Stimulated activated CD8-positive, alpha-beta memory T cell treated with anti-CD3 and anti-CD28 coated beads, Interleukin-7, amount 100 ng/mL, for 4 hours (primary cell): ENCODE data around the gene THBS1.

Experiments used
- DNase-seq, 2 donors: peaks; one replicate each; pipeline ENCODE4 v3.0.0-alpha.2; 2020; ENCODE audit warnings: low read depth in 2 of 2

Gene THBS1

DNA sequence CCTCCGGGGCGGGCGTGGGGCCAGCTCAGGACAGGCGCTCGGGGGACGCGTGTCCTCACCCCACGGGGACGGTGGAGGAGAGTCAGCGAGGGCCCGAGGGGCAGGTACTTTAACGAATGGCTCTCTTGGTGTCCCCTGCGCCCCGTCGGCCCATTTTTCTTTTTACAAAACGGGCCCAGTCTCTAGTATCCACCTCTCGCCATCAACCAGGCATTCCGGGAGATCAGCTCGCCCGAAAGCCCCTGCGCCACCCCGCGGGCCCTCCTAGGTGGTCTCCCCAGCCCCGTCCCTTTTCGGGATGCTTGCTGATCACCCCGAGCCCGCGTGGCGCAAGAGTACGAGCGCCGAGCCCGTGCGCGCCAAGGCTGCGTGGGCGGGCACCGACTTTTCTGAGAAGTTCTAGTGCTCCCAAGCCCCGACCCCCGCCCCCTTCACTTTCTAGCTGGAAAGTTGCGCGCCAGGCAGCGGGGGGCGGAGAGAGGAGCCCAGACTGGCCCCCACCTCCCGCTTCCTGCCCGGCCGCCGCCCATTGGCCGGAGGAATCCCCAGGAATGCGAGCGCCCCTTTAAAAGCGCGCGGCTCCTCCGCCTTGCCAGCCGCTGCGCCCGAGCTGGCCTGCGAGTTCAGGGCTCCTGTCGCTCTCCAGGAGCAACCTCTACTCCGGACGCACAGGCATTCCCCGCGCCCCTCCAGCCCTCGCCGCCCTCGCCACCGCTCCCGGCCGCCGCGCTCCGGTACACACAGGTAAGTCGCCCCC, at the start of gene THBS1:
Gene THBS1 (plus strand): TSS at position 595 of the 757 bp plus-strand sequence. CDS start 779 bp downstream, outside the sequence.
- peak; percentile 32 to 65 for DNase-seq

DNA sequence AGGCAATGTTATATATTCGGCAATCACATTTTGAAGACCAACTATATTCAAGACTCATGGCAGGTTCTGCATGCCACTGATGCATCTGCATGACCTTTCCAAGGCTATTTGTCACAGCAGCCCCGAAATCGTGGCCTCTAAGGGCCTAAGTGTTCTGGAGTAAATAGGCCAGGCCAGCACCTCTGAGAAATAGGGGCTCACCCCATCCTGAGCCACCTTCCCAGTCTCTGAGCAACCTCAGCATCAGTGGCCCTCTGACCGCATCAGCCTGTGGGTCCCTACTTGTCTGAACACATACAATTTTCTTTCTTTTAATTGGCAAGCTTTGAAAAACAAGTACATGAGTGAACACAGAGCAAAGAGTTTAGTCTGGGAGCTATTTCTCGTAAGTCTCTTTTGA, 45.9 kb upstream of the THBS1 start:
- no peak for DNase-seq

DNA sequence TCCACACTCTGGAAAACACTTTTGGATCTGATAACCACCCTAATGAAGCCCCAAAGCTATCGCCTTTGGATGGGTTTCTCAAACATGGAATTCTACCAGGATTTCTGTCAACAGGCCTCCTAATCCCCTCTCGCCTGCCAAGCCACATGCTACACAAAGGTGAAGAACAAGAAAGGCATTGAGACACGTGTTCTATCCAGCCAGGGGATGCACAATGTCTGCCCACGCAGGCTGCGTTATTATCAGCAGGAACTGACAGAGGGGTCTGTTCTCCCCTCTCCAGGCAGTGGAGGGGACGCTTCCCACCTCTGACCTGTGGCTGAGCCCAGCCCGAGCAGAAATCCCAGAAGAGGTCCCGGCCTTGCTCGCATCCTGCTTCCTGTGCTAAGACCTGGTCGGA, 45.4 kb upstream of the THBS1 start:
- no peak for DNase-seq

GRCh38 chr15:39538936-39539335, 41.9 kb upstream of the THBS1 start:
- no peak for DNase-seq

GRCh38 chr15:39539466-39539865, 41.4 kb upstream of the THBS1 start:
- DNase-seq: no peak

DNA sequence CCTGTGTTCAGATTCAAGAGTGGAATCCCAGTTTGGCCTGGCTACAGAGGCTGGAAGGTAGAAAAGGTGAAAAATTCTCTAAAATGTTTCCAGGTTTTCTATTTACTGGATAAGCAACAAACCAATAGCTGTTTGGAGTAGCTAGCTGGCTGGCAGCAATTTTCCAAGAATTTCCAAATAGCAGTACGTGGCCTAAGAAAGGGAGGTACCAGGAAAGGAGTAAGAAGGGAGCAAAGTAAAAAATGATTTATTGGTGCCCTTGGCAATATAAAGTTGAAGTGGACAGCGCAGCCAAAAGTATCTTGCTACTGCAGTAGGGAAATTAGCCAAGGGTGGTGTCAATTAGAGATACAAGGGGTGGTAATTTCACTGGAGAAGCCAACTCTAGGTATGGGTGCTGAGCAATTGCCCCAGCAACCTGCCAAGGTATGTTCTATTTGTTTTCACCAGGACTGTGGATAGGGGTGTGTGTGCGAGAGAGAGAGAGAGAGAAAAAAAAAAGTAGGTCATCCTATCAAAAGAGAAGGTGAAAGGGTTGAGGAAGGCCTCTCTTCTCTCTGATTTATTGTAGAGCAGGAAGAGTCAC, 40.8 kb upstream of the THBS1 start:
- no peak for DNase-seq

DNA sequence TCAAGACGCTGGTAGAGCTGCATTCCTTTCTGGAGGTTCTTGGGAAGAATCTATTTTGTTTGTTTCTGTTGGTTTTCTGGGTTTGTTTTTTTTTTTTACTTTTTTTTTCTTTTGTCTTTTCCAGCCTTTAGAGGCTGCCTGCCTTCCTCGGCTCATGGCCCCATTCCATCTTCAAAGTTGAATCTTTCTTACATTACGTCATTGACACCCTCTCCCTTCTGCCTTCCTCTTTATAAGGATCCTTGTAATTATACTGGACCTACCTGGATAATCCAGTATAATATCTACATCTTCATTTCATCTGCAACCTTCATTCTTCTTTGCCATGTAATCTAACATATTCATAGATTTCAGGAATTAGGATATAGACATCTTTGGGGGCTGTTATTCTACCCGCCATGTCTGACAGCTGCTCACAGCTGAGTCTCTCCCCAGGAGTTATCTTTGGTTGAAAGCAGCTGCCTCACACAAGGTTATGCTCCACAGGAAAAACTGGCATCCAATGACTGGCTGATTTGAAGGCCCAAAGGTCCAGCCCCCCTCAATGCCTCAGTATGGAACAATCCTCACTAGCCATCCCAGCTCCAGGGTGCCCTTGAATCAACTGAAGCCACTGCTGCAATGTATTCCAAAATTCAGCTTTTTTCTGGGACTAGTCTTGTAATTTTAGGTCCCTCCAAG, 38.4 kb upstream of the THBS1 start:
- no peak for DNase-seq

GRCh38 chr15:39543651-39544050, 37.2 kb upstream of the THBS1 start:
- DNase-seq: no peak

DNA sequence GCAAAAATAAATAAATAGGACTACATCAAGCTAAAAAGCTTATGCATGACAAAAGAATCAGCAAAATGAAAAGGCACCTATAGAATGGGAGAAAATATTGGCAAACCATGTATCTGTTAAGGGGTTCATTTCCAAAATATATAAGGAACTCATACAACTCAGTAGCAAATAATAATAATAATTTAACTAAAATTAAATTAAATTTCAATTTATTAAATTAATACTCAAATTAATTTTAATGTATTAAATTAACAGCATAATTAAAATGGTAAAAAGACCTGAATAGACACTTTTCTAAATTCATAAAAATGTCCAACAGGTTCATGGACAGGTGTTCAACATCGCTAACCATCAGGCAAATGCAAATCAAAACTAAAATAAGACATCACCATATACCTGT, 34.0 kb upstream of the THBS1 start:
- no peak for DNase-seq

- no peak for DNase-seq
Observed at GRCh38 chr15:39548561-39548960, 32.3 kb upstream of the THBS1 start.

DNA sequence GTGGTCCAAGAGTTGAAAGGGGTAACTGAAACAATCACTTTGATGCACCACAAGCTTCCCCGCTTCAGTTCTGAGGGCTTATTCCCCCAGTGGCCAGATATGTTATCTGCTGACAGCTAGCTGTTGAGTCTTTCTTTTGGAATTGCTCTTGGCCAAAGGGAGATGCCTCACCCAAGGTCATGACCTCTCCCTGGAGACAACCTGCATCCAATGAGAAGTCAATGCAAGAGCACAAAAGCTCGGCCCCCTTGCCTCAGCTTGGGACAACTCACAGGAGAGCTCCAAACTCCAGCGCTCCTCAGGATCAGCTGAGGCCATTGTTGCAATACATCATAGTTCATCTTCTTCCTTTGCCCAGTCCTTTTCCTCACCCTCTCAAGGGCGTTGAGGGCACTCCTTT, 31.0 kb upstream of the THBS1 start:
- no peak for DNase-seq

DNA sequence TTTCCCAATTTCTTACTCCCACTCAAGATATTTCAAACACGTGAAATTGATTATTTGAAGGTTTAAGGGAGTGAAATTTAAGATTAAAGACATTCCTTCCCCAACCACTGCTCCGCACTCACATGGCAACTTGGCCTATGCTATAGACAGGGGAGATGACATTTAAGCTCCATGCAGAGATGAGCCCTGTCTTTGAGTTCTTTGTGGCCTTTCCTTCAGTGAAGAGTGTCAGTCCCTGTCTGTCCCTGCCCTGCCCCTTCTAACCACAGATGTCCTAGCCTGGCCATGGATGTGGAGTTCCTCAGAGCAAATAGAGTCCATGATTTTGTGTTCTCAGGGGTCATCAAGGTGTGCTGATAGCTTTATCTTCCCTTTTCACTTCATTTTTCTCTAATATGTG, 29.4 kb upstream of the THBS1 start:
- no peak for DNase-seq

DNA sequence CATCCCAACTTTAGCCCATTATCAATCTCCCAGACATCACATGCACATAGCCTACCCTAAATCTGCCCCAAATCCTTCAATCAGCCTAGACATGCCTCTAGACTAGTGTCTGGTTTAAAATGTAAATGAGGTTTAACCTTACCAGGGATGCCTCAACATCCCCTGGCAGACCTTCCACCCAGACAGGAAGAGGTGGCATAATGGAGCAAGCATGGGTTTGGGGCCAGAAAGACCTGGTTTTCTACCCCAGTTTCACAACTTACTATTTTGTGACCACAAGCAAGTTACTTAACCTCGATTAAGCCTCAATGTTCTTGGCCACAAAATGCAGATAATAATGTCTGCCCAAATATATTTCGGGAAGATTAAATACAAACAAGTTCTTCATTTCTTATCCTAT, 28.3 kb upstream of the THBS1 start:
- DNase-seq: no peak

GRCh38 chr15:39553947-39554693, 26.8 kb upstream of the THBS1 start:
- no peak for DNase-seq

GRCh38 chr15:39554746-39555387, 26.0 kb upstream of the THBS1 start:
- no peak for DNase-seq

DNA sequence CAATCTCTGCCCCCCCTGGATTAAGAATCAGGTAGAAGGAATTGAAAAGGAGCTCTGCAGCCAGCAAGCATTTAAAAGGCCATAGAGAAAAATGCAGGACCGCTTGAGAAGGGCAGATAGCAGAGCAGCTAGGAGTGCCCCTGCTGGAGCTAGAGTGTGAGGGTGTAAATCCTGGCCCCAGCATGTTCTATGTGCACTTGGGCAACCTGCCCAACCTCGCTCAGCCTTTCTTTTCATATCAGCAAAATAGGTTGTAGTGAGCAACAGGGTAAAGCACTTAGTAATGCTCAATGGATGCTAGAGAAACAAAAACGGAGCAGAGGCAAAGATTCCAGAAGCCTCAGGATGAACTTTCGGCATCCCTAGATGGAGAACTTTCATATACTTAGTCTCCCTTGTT, 25.0 kb upstream of the THBS1 start:
- DNase-seq: no peak

- no peak for DNase-seq
Observed at GRCh38 chr15:39556461-39556860, 24.4 kb upstream of the THBS1 start.

DNA sequence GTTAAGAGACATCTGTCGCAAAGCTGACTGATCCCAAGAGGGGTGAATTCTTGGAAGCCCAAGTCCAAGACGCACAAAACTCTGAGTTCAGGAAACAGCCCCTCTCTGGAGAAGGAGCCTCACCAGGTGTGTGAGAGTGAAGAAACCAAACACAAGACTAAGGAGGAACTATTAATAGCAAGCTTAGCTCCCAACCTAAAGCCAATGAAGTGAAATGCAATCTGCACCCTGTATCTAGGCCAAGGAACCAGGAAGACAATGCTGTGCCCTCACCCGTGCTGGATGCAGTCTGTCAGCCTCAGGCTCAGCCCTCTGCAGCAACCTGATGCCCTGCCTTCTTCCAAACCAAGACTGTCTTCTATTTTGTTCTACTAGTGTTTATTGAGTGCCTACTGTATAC, 22.5 kb upstream of the THBS1 start:
- DNase-seq: no peak

DNA sequence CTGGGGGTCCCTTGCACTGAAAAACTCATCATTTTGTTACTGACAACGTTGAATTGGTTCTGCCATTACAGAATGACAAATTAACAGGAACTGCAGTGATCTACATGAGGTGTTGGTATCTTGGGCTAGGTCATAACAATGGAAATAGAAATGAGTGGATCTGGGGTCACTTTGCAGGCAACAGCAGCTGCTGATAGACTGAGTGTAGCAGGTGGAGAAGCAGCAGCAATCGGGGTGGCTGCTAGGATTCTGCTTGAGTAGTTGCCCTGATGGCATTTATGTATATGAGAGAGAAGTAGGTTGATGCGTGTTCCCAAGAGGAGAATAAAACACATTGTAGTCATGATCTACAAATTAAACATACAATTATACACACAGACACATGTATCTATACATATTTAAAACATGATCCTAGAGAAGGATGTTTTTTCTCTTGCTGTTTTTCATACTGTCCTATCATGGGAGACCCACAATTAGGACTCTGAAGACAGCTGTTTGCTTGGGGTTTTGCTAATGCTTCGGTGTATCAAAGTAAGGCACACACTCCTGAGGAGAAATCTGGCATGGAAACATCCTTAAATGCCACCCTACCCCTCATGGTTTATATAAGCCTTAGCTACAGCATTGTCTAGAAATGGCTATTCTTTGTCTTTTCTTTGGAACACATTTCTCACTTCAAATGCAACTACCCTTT, 15.8 kb upstream of the THBS1 start:
- no peak for DNase-seq

- DNase-seq: no peak
Observed at GRCh38 chr15:39565851-39566250, 15.0 kb upstream of the THBS1 start.

GRCh38 chr15:39573287-39573686, 7.6 kb upstream of the THBS1 start:
- no peak for DNase-seq
